Natural killer cell (primary cell): Measurements from ENCODE around the gene C1QTNF12. TPM values are rescaled to one million over a fixed set of nuclear protein-coding genes. Genes with fewer than 3 reads are reported as not detected.

Experiments
- ATAC-seq, 3 donors: fragments of 150-1000 bp in 2 of 3; fragments of 200-7000 bp in 1 of 3; cut with Tn5 transposase; 1 replicate in 1 of 3; 2 replicates in 2 of 3; pipeline ENCODE4 v1.10.0; 2021; ENCODE audit warnings: mild to moderate bottlenecking in 2 of 3, moderate library complexity in 2 of 3
- DNase-seq, 2 donors: peaks; one replicate each; pipeline versions ENCODE4 v3.0.0 to v3.0.0-alpha.2; 2013 to 2021; ENCODE audit warnings: mixed read lengths in 1 of 2
- H3K27ac ChIP-seq: one replicate; pipeline ENCODE4 v1.5.1; 2013; ENCODE audit warnings: mild to moderate bottlenecking, low read length
- H3K27me3 ChIP-seq: one replicate; pipeline ENCODE4 v1.6.1; 2013; ENCODE audit warnings: low read length; ENCODE audit not compliant: control insufficient read depth, insufficient read depth
- H3K36me3 ChIP-seq: one replicate; pipeline ENCODE4 v1.6.1; 2013; ENCODE audit warnings: low read length; ENCODE audit not compliant: control insufficient read depth, insufficient read depth
- H3K4me1 ChIP-seq: one replicate; pipeline ENCODE4 v1.6.1; 2013; ENCODE audit warnings: low read length; ENCODE audit not compliant: control insufficient read depth, insufficient read depth
- H3K4me3 ChIP-seq: one replicate; pipeline ENCODE4 v1.5.1; 2013; ENCODE audit warnings: low read length
- H3K9me3 ChIP-seq: one replicate; pipeline ENCODE4 v1.6.1; 2013; ENCODE audit warnings: low read length; ENCODE audit not compliant: control insufficient read depth, insufficient read depth
- H3K27ac Mint-ChIP-seq, 2 donors: one replicate each; pipeline ENCODE4 v1.8.0; 2022; ENCODE audit warnings: mild to moderate bottlenecking in 2 of 2, mixed read lengths in 2 of 2, moderate library complexity in 1 of 2
- H3K27me3 Mint-ChIP-seq, 2 donors: one replicate each; pipeline ENCODE4 v1.8.0; 2022; ENCODE audit warnings: low read depth in 2 of 2, mixed read lengths in 2 of 2
- H3K36me3 Mint-ChIP-seq: one replicate; pipeline ENCODE4 v1.8.0; 2022; ENCODE audit warnings: mixed read lengths
- H3K4me1 Mint-ChIP-seq, 2 donors: one replicate each; pipeline ENCODE4 v1.8.0; 2022; ENCODE audit warnings: mixed read lengths in 2 of 2
- H3K4me3 Mint-ChIP-seq: one replicate; pipeline ENCODE4 v1.8.0; 2022; ENCODE audit warnings: mild to moderate bottlenecking, moderate library complexity, mixed read lengths
- H3K9me3 Mint-ChIP-seq, 2 donors: one replicate each; pipeline ENCODE4 v1.8.0; 2022; ENCODE audit warnings: mixed read lengths in 2 of 2
- WGBS: methylation state at CpG from one replicate; pipeline ENCODE4 v1.1.7; 2013; ENCODE audit warnings: missing lambda C conversion rate; ENCODE audit not compliant: insufficient coverage; 5-methylcytosine and 5-hydroxymethylcytosine counted together
- intact Hi-C: fragments of 100-400 bp; cut with micrococcal nuclease; formaldehyde crosslinking; loops from one replicate; pipeline ENCODE4 v1.14.2; 2022
- total RNA-seq, 4 donors: library from RNA; stranded (reverse); fragments of 120-200 nt in 1 of 4; gene quantifications; one replicate each; pipeline versions ENCODE4 v1.2.3 to v1.2.4, GENCODE V29; 2013 to 2022
- TF ChIP-seq, protein P1 (sequence below): fragments of 200-600 bp; IDR thresholded peaks from one replicate; pipeline ENCODE4 v1.8.0; 2022; ENCODE audit warnings: antibody characterized with exemption

C1QTNF12 gene
- total RNA-seq, 3 donors from 2014 or later (not counting 1 experiment from before 2014, with no cell fraction given): 2.6 to 4.1 (median 4.1) TPM

GRCh38 chr1:1255611-1256010 is 9.1 kb upstream of the C1QTNF12 start:
- ATAC-seq (no peak), DNase-seq (no peak)
- Mint-ChIP-seq H3K36me3 (no peaks in the 10 kb centered on the region), H3K27ac (peak overlapping the region; percentile 18 to 22), H3K27me3 (no peaks in the 10 kb centered on the region), H3K4me3 (no peak overlapping the region), H3K9me3 (no peaks in the 10 kb centered on the region), H3K4me1 (peaks cover 16 to 30% of the 10 kb centered on the region in 2 donors)
- H3K27me3 ChIP-seq: no peaks in the 10 kb centered on the region
- intact Hi-C loops: no loop called here
- H3K36me3 ChIP-seq: peaks cover 38% of the 10 kb centered on the region
- TF ChIP-seq, protein P1, sequence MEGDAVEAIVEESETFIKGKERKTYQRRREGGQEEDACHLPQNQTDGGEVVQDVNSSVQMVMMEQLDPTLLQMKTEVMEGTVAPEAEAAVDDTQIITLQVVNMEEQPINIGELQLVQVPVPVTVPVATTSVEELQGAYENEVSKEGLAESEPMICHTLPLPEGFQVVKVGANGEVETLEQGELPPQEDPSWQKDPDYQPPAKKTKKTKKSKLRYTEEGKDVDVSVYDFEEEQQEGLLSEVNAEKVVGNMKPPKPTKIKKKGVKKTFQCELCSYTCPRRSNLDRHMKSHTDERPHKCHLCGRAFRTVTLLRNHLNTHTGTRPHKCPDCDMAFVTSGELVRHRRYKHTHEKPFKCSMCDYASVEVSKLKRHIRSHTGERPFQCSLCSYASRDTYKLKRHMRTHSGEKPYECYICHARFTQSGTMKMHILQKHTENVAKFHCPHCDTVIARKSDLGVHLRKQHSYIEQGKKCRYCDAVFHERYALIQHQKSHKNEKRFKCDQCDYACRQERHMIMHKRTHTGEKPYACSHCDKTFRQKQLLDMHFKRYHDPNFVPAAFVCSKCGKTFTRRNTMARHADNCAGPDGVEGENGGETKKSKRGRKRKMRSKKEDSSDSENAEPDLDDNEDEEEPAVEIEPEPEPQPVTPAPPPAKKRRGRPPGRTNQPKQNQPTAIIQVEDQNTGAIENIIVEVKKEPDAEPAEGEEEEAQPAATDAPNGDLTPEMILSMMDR: no peak
- no peak overlapping the region for H3K4me3 ChIP-seq
- no peaks in the 10 kb centered on the region for H3K9me3 ChIP-seq
- WGBS: 94% methylated on average over 9 of the region's 10 CpGs
- H3K4me1 ChIP-seq: peaks cover 13% of the 10 kb centered on the region
- H3K27ac ChIP-seq: no peak overlapping the region

GRCh38 chr1:1255078-1255477 is 8.6 kb upstream of the C1QTNF12 start:
- H3K4me1 ChIP-seq: peaks cover 15% of the 10 kb centered on the region
- H3K9me3 Mint-ChIP-seq: no peaks in the 10 kb centered on the region
- no peak for ATAC-seq
- H3K27ac Mint-ChIP-seq: peak overlapping the region in 1 of 2 donors; percentile 18
- WGBS: 95% methylated on average over 26 of the region's 26 CpGs
- H3K27ac ChIP-seq: no peak overlapping the region
- peaks cover 37% of the 10 kb centered on the region for H3K36me3 ChIP-seq
- TF ChIP-seq, protein P1: no peak
- no peak for DNase-seq
- H3K4me3 Mint-ChIP-seq: no peak overlapping the region
- H3K36me3 Mint-ChIP-seq: no peaks in the 10 kb centered on the region
- no peaks in the 10 kb centered on the region for H3K9me3 ChIP-seq
- no peaks in the 10 kb centered on the region for H3K27me3 ChIP-seq
- H3K27me3 Mint-ChIP-seq: no peaks in the 10 kb centered on the region
- H3K4me1 Mint-ChIP-seq: peaks cover 13 to 29% of the 10 kb centered on the region in 2 donors
- intact Hi-C loops: no loop called here
- H3K4me3 ChIP-seq: no peak overlapping the region

DNA sequence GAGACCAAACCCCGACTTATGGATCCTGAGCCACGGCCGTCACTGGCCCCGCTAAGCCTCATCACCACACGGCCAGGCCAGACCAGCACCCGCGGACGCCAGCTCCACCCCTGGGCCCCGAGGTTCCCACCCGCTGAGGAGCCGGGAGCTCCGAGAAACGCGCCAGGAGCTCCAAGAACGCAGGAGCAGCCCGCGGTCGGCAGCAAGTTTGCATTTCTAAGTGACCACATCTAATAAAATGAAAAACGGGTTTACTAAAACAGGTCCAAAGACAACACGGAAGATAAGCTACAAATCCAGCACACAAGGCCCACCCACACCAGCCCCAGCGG is 8.1 kb upstream of the C1QTNF12 start:
- no peaks in the 10 kb centered on the region for H3K9me3 ChIP-seq
- H3K36me3 ChIP-seq: peaks cover 37% of the 10 kb centered on the region
- no peaks in the 10 kb centered on the region for H3K27me3 Mint-ChIP-seq
- ATAC-seq: no peak
- H3K27me3 ChIP-seq: no peaks in the 10 kb centered on the region
- no peaks in the 10 kb centered on the region for H3K36me3 Mint-ChIP-seq
- WGBS: 94% methylated on average over 21 of the region's 21 CpGs
- peaks cover 18% of the 10 kb centered on the region for H3K4me1 ChIP-seq
- H3K27ac Mint-ChIP-seq: no peak overlapping the region
- H3K9me3 Mint-ChIP-seq: no peaks in the 10 kb centered on the region
- TF ChIP-seq, protein P1: no peak
- no peak overlapping the region for H3K4me3 Mint-ChIP-seq
- no peak overlapping the region for H3K27ac ChIP-seq
- peaks cover 9 to 27% of the 10 kb centered on the region in 2 donors for H3K4me1 Mint-ChIP-seq
- no peak overlapping the region for H3K4me3 ChIP-seq
- no peak for DNase-seq
- intact Hi-C loops: no loop called here

DNA sequence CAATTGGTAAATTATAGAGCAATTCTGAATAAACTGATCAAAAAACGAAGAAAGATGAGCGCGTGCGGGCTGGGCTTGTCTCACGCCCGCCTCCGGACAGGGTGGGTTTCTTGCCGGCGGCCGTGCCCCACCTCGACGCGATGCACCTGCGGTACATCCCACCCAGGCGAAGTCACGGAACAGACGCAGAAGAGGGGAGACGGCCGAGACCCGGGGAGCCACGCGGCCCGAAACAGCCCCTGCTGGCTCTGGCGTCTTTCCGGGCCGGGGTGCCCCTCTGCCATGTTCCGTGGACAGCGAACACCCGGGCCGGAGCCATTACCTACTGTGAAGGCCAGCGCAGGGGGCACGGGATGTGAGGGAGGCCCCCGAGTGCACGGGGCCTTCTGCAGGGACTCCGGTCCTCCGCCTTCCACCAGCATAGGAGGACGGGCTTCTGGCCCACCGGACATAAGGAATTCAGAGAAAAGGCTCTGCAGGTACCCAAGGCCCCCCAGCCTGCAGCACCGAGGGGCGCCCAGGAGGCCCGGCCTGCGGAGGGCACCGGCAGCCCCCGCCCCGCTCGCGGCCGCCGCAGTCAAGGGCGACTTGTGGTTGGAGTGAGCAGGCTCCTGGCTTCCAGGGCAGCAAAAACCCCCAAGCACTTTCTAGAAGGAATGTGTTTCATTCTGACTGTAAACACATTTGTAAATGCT is 7.6 kb upstream of the C1QTNF12 start:
- Histone ChIP-seq H3K4me3 (no peak overlapping the region), H3K4me1 (peaks cover 19% of the 10 kb centered on the region), H3K27me3 (no peaks in the 10 kb centered on the region), H3K27ac (no peak overlapping the region), H3K9me3 (no peaks in the 10 kb centered on the region), H3K36me3 (peaks cover 34% of the 10 kb centered on the region)
- Mint-ChIP-seq H3K27ac (peak overlapping the region in 1 of 2 donors; percentile 78), H3K4me1 (peaks cover 7 to 26% of the 10 kb centered on the region in 2 donors), H3K36me3 (no peaks in the 10 kb centered on the region), H3K4me3 (no peak overlapping the region), H3K27me3 (no peaks in the 10 kb centered on the region), H3K9me3 (no peaks in the 10 kb centered on the region)
- DNase-seq: no peak
- no peak for ATAC-seq
- WGBS: 97% methylated on average over 50 of the region's 50 CpGs
- TF ChIP-seq, protein P1: no peak
- intact Hi-C loops: no loop called here
